ENCODE data around the gene NOS1.

GRCh38 chr12:117333331-117333881, 28.0 kb downstream of the NOS1 start:
- no peak for TF ChIP-seq CTCF (IDR thresholded peaks at IDR 0.05)
- TF ChIP-seq POLR2AphosphoS5 (IDR thresholded peaks at IDR 0.05; ENCODE audit: insufficient read depth in 1 of 2, low read depth in 1 of 2) = no peak
- no peak for TF ChIP-seq POLR2A (IDR thresholded peaks at IDR 0.05)
